Coronary artery (tissue), 2 donors: ENCODE results near the gene KRTCAP2.
"Not testable (repeated sequence)": the region's sequence is repeated elsewhere in the genome, so short reads cannot be mapped to it uniquely, and the experiment has no call there.

ENCODE experiments used
- DNase-seq: peaks from one replicate; pipeline ENCODE4 v3.0.0-alpha.2; 2017; ENCODE audit warnings: low spot score
- H3K27ac ChIP-seq, 2 donors: fragments of 200-600 bp; sonication (generic); one replicate each; pipeline ENCODE4 v1.5.1; 2016 to 2019
- H3K4me3 ChIP-seq: fragments of 200-600 bp; sonication (generic); 2 replicates; pipeline ENCODE4 v1.5.1; 2016; ENCODE audit warnings: mild to moderate bottlenecking, moderate library complexity
- TF ChIP-seq, protein P1 (sequence below): fragments of 200-600 bp; sonication (generic); IDR thresholded peaks from one replicate; pipeline ENCODE4 v1.5.1; 2019; ENCODE audit warnings: antibody characterized with exemption

The KRTCAP2 gene

DNA sequence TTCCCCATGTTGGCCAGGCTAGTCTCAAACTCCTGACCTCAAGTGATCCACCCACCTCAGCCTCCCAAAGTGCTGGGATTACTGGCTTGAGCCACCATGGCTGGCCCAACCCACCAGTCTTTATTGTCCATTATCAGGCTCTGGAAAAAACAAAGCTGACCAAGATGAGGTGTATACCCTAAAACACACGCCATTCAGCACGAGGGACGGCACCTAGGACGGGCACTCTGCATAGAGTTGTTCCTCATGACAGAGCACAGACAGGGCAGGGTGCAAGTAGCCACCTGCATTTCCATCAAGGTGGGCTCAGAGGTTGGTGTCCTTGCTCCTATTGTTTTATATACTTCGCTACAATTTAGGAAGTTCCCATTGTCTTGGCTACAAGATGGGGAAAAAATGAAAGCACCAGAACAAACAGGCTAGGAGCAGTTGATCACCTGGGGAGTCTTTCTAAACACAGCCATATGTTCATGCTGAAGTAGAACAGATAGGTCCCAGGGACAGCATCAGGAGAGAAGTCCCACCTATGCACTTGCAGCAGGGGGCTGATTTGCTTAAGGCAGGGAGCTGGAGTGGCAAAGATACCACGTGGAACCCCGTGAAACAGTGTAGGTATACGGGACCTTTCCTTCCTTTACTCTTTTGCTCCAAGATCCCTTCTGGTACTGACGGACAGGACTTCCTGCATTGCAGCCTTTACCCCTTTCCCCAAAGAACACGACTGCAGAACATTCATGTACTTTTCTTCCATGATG lies 4.5 kb downstream of the KRTCAP2 start:
- Histone ChIP-seq H3K4me3 (no peak overlapping the region), H3K27ac (no peak overlapping the region)
- TF ChIP-seq, protein P1, sequence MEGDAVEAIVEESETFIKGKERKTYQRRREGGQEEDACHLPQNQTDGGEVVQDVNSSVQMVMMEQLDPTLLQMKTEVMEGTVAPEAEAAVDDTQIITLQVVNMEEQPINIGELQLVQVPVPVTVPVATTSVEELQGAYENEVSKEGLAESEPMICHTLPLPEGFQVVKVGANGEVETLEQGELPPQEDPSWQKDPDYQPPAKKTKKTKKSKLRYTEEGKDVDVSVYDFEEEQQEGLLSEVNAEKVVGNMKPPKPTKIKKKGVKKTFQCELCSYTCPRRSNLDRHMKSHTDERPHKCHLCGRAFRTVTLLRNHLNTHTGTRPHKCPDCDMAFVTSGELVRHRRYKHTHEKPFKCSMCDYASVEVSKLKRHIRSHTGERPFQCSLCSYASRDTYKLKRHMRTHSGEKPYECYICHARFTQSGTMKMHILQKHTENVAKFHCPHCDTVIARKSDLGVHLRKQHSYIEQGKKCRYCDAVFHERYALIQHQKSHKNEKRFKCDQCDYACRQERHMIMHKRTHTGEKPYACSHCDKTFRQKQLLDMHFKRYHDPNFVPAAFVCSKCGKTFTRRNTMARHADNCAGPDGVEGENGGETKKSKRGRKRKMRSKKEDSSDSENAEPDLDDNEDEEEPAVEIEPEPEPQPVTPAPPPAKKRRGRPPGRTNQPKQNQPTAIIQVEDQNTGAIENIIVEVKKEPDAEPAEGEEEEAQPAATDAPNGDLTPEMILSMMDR, result no peak
- peak; percentile 28 for DNase-seq

DNA sequence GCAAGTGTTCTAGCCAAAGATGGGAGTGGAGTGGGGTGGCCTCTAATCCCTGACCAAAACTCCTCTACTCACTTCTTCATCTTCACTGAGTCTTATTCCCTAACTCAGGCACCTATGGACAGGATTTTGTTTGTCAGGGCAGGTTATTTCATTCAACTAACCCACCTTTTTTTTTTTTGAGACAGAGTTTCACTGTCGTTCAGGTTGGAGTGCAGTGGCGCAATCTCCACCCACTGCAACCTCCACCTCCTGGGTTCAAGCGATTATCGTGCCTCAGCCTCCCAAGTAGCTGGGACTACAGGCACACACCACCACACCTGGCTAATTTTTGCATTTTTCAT lies 5.0 kb downstream of the KRTCAP2 start:
- not testable (repeated sequence) for DNase-seq, H3K27ac ChIP-seq
- peak overlapping the region; percentile 27 for H3K4me3 ChIP-seq

DNA sequence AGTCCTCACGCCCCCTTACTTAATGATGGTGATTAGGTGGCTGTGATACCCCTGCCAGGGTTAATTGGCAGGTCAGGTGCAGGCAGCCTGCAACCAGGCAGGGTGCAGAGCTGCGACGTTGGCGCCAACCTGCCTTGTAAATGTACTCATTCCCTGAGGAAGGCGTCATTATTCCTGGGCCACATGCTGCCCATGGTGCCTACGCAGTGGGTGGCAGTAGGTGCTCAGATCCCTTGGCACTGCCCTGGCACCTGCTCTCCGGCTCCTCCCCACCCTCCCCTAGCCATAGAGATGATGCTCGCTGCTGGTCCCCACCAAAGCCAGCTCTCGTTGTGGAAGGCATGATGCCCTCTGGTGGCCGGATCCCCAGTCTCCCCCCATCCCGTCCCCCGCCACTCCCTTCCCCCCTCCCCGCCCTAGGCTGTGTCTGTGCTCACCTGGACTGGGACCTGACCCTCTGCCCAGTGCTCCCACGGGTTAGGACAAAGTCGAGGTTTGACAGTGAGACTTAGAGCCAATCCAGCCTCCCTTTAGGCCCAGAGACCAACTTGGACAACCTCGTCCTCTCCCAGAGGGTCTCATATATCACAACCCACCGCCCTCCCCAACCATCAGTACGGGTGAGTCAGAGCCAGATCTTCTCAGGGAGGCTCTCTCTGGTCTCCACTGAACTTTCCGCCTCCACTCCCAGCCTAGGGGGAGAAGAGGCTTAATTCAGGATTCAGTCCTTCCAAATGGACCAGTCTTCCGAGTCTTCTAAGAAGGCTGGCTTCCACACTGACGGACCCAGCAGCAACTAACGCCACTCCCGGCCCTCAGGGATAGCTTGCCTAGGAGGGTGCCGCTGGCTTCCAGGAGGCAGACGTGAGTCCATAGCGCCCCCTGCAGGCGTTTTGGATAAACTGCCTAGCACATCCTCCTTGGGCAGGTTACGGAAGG lies 5.7 kb downstream of the KRTCAP2 start:
- TF ChIP-seq, protein P1, result peak; percentile 83
- peak; percentile 86 for DNase-seq
- Histone ChIP-seq H3K4me3 (peak overlapping the region; percentile 27), H3K27ac (peak overlapping the region in 1 of 2 donors; percentile 44)

DNA sequence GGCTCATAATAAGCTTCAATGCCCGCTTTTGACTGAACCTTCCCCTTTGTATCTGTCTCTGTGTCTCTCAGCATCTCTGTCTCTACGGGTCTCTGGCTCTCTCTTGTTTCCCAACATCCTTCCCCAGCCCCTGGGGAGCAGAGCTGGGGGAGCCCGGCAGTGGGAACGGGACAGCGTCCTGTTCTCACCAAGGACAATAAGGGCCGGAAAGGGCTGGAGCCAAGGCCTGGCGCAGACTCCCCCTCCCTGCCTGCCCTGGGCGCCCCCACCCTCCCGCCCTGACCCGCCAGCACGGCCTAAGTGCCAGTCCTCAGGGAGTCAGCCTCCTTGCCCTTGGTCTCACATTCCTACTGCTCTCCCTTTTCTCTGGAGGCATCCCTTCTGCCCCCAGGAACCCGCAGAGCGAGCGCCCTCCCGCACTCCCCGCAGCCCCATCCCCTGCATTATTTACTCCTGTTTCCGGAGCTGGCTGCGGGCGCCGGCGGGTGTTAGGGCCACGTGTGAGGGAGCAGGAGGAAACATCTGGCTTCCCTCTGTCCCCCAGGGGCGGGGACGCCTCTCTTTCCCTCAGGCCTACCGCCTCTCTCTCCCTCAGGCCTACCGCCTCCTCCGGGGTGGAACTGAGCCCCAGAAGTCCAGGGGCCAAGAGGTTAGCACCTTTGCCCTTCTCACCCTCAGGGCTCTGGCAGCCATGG lies 6.5 kb downstream of the KRTCAP2 start:
- Histone ChIP-seq H3K27ac (peak overlapping the region in 1 of 2 donors; percentile 44), H3K4me3 (peak overlapping the region; percentile 27)
- peak; percentile 72 for DNase-seq

DNA sequence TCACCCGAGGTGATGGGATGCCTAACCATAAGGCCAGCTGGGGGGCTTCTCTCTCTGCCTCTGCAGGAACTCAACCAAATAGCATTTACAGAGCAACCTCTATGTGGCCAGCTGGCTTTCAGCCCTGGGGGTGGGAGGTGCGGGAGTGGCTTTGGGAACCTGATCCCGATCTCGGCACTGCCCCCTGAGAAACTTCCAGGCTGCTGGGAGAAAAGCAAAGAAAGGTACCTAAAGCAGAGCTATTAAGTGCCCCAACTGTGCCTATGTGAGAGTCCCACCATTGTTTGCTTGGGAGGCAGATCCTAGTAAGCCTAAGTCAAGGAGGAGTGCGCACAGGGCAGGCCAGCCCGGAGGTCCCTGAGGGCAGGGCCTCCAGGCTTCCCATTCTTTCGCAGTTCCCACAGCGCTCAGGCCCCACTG lies 7.0 kb downstream of the KRTCAP2 start:
- H3K4me3 ChIP-seq, result no peak overlapping the region
- TF ChIP-seq, protein P1, result no peak
- H3K27ac ChIP-seq, result peak overlapping the region in 1 of 2 donors; percentile 44
- DNase-seq, result peak; percentile 70

More for the DNA sequence above, 6.5 kb downstream of the KRTCAP2 start:
- TF ChIP-seq, protein P1, result no peak

DNA sequence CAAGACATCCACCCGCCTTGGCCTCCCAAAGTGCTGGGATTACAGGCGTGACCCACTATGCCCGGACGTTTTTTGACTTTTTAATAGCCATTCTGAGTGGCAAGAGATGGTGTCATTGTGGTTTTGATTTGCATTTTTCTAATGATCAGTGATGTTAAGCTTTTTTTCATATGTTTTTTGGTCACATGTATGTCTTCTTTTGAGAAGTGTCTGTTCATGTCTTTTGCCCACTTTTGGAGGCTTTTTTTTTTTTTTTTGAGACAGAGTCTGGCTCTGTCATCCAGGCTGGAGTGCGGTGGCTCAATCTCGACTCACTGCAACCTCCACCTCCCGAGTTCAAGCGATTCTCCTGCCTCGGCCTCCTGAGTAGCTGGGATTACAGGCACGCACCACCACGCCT lies 8.5 kb downstream of the KRTCAP2 start:
- H3K27ac ChIP-seq, H3K4me3 ChIP-seq: not testable (repeated sequence)
- peak; percentile 0 for DNase-seq

DNA sequence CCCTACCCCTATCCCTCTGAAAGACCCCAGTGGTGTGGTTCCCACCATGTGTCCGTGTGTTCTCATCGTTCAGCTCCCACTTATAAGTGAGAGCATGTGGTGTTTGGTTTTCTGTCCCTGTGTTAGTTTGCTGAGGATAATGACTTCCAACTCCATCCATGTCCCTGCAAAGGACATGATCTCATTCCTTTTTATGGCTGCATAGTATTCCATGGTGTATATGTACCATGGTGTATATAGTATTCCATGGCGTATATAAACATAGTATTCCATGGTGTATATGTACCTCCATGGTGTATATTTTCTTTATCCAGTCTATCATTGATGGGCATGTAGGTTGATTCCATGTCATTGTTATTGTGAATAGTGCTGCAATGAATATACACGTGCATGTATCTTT lies 9.3 kb downstream of the KRTCAP2 start:
- not testable (repeated sequence) for H3K4me3 ChIP-seq, H3K27ac ChIP-seq, DNase-seq

DNA sequence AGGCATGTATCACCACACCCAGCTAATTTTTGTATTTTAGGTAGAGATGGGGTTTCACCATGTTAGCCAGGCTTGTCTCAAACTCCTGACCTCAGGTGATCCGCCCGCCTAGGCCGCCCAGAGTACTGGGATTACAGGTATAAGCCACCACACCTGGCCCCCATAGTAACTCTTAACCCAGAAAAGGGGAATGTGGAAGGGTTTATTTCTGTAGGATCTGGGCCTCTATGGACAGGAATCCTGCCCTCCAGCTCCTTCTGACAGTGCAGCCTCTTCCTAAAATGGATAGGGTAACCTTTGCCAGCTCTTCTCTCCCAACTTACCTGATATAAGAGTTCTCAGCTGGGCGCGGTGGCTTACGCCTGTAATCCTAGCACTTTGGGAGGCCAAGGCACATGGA lies 10.5 kb downstream of the KRTCAP2 start:
- H3K4me3 ChIP-seq, H3K27ac ChIP-seq: not testable (repeated sequence)
- DNase-seq, result peak; percentile 43

DNA sequence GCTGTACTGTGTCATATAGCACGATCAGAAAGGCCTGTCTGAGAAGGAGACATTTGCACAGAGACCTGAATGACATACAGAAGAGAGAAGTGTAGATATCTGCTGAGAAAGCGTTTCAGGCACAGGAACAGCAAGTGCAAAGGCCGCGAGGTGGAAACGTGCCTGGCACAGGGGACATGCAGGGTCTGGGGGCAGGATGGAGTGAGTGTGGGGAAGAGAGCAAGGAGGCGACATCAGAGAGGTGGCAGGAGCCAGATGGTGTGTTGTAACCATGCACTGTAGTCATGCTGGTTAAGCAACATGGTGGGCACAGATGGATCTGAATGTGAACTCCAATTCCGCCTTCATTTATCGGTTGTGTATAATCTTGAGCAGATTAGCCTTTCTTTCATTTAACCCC lies 13.0 kb downstream of the KRTCAP2 start:
- Histone ChIP-seq H3K4me3 (no peak overlapping the region), H3K27ac (no peak overlapping the region)
- DNase-seq, result peak; percentile 66
- TF ChIP-seq, protein P1, result no peak
